HG02798 (cell line): Measurements from ENCODE around the gene WIPF1.
"Not testable (repeated sequence)": the region's sequence is repeated elsewhere in the genome, so short reads cannot be mapped to it uniquely, and the experiment has no call there.

Source experiments
- ATAC-seq: cut with Tn5 transposase; IDR thresholded peaks from one replicate; pipeline ENCODE4 v1.9.1; 2021; ENCODE audit warnings: mild to moderate bottlenecking; ENCODE audit not compliant: unreplicated experiment, poor library complexity

WIPF1 gene

GRCh38 chr2:174548646-174549045 lies 49.0 kb downstream of the WIPF1 start:
- not testable (repeated sequence) for ATAC-seq

- not testable (repeated sequence) for ATAC-seq
Measured at GRCh38 chr2:174548021-174548420, 49.6 kb downstream of the WIPF1 start.

DNA sequence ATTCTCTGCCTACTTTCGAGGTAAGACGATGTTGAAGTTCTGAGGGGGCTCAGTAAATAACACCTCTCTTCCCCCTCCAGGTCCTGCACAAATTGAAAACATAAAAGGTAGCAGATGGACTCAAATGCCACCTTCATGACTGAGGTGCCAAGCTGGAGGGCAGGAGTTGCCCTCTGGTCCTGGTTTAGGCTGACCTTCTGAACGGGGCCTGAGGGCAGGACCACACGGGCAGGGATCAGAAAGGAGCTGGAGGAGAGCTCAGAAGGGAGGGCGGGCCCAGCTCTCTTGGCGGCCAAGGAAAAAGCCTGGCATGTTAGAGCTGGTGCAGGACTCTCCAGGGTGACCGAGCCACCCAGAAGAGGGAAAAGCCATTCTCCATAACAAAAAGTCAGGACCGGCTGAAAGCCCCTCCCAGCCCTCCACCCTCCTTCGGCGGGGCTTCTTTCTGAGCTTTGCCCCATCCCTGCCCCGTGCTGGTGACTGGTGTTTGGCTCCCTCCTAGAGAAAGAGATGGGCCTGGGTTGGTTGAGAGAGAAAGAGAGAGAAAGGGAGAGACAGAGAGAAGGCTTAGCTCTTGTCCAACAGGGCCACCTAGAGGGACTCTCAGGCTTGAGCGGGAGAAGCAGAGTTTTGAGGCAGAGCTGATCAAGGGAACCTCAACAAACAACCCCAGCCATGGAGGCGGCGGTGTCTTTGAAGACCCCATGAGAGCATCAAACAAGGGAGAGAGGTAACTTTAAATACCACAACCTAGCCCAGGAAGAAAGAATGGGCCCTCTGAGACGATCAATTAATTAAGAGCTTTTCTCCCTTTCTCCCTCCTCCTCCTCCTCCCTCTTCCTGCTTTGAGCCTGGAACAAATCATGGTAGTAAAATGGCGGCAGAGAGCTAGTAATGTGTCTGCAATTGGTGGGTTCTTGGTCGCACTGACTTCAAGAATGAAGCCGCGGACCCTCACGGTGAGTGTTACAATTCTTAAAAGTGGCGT lies 50.8 kb downstream of the WIPF1 start:
- peak; percentile 64 for ATAC-seq

DNA sequence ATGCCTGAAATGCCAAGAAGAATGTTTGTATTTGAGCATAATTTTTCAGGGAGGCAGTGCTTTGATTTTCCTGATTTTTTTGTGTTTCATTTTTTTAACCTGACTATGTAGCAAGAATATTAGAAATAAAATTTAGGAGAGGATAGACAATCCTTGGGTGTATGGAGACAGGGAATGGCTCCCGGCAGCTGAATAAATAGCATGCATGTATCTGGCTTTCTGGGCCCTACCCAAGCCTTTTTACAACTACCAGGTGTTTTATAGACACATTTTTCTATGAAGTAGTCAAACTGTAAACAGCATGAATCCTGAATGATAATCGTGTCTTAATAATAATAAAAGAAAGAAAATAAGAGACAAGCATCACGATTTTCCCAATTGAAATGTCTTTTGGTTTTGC lies 52.4 kb downstream of the WIPF1 start:
- no peak for ATAC-seq

DNA sequence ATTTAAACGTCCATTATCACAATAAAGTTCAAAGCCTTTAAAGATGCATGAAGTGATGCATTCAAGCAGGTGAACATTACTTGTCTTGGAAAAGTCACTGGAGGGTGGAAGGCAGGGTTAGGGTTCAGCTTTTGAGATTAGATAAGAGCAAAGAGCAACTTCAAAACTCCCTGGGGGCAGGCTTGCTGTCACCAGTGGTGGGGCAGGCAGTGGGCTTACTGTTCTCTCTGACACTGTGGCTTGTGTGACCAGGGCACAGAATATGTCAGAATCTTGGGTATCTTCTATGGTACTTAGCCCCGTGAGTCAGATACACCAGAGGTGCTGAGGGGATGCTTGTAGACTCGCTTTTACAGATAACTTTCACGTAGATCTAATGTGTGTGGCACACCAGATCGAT lies 52.8 kb downstream of the WIPF1 start:
- no peak for ATAC-seq

DNA sequence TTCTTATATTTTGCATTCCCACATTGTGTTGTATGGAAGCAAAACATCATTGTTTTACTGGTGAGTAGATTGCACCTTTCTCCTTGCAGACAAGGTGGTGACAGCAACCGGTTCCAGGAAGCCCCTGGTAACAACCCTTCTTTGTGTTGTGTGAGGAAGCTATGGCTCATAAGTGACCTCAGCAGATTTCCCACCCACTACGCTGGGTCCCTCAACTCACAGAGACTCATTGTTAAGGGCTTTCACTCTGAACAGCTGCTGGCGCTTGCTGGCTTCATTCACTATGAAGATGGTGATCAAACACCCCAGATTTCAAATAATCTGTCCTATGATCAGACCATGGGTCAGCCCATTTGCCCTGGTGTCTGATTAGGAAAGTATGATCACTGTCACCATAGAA lies 53.4 kb downstream of the WIPF1 start:
- no peak for ATAC-seq

DNA sequence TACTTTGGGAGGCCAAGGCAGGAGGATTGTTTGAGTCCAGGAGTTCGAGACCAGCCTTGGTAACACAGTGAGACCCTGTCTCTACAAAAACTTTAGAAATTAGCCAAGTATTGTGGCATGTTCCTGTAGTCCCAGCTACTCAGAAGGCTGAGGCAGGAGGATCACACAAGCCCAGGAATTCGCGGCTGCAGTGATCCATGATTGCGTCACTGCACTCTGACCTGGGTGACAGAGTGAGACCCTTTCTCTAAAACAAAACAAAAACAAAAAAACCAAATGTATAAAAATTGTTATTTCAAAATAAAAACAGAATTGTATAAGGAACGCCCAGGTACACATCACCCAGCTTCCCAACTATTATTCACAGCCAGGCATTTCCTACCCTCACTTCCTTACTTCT lies 56.7 kb downstream of the WIPF1 start:
- ATAC-seq, result no peak

DNA sequence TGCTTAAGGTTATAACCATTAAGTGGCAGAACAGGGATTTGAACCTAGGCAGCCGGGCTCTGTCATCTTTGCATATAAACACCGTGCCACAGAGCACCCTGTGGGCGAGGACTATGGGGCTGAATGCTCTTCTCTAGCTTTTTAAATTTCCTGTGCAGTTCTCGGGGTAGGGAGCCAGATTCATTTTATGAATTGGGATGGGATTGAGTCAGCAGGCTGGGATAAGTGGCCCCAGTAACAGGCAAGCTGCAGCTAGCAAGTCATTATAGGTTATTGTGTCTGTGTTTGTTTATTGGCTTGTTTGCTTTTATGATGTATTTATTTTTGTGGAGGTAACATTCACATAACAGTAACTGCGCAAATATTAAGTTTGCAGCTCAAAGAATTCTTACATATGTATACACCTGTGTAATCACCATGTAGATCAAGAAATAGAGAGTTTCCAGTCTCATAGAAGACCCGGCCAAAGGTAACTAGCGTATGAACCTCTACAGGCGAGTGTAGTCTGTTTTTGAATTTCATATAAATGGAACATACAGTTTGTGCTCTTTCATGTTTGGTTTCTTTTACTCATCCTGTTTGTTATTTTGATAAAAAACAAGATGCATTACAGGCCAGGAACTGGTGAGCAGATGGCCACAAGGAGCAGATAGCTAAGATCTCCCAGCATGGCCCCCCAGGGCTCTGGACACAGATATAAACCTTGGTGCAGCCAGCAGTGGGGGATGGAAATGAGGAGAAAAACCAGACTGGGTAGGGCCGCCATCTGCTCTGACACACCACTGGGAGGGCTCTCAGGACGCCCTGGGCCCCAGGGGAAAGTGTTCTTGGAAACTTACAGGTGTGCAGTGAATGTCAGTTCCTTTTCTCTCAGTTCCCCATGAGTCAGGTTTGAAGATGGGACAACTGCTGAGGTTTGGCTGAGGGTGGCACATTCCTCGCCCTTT lies 61.6 kb downstream of the WIPF1 start:
- peak; percentile 69 for ATAC-seq

DNA sequence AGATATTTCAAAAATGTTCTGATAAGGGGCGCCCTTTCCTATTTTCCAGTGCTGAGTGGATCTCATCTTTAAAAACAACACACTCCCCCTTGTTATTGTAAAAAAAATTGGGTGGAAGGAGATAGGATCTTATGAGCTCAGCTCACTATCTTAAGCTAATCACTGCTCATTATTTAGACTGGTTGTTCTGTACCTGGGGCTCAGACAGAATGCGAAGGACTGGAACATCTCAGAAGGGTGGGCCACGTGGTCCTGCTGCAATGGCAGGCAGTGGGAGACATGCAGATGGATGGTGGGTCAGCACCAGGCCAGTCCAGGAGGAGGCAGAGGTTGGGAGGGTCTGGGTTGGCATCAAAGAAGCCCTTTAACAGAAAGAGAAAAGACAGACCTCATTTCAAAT lies 62.5 kb downstream of the WIPF1 start:
- no peak for ATAC-seq

DNA sequence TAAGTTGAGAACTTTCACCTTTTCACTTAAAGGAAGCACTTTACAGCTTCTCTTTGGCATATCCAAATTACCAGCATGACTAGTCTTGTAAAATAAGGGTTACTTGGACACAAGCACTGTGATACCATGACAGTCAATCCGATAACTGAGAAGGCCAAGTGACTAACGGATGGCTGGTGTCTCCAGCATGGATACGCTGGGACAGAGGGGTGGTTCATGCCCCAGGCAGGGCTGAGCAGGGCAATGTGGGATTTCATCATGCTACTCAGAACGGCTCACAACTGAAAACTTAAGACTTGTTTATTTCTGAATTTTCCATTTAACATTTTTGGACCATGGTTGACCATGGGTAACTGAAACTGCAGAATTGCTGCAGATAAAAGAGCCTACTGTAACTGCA lies 67.7 kb downstream of the WIPF1 start:
- ATAC-seq, result no peak

GRCh38 chr2:174527959-174528358 lies 69.6 kb downstream of the WIPF1 start:
- ATAC-seq, result no peak

GRCh38 chr2:174527101-174527721 lies 70.4 kb downstream of the WIPF1 start:
- ATAC-seq, result no peak

DNA sequence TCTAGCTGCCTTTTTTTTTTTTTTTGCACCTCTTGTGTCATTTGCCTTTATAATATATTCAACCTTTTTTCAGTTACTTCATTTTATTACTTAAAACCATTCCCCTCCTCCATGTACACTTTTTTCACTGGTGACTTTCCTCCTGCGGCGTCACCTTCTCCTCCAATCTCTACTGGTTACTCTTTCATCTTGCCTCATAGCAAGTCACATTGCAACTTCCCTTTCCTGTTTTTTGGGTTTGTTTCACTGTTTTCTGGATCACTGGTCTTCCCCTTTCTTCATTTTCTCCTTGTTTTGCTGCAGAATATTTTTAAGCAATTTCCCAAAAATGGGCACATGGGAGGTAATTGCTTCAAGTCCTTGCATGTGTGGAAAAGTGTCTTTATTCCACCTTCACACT lies 73.1 kb downstream of the WIPF1 start:
- ATAC-seq, result no peak

- ATAC-seq, result no peak
Measured at GRCh38 chr2:174522553-174522952, 75.1 kb downstream of the WIPF1 start.

GRCh38 chr2:174518395-174518794 lies 79.2 kb downstream of the WIPF1 start:
- no peak for ATAC-seq

DNA sequence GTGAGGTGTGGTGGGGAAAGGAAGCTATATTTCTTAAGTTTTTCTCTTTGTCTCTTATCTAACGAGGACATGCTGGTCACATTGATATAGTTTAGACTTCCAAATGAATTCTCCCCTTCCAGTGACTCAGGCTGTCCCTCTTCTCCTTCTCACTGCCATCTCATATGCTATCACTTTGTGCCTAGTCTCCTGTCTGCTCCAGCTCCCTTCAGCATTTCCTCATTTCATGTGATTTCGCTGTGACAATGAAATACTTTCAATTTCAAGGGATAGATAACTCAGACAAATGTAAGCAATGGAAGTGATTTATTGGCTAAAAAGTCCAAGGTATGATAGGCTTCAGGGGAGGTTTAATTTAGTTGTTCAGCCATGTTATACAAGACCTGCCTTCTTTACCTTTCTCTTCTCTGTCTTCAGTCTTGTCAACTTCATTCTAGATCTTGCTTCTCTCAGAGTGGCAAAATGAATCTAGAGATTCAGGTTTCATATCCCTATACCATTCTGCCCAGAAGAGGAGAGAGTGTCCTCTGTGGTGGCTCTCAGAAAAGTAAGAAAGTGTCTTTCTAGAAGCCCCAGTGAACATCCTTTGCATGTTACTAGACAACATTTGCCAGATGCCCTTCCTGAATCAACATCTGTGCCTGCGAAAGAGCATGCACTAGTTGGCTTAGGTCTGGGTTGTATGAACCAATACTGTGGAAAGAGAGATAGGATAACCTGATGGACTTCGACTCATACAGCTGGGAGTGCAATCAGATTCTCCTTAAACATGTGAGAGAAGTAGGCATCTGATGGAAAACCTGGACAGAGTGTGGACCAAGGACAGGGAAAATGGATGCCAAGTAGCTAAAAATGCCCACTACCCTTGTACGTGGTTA lies 80.9 kb downstream of the WIPF1 start:
- peak; percentile 57 for ATAC-seq

GRCh38 chr2:174512345-174512744 lies 85.3 kb downstream of the WIPF1 start:
- ATAC-seq, result no peak

DNA sequence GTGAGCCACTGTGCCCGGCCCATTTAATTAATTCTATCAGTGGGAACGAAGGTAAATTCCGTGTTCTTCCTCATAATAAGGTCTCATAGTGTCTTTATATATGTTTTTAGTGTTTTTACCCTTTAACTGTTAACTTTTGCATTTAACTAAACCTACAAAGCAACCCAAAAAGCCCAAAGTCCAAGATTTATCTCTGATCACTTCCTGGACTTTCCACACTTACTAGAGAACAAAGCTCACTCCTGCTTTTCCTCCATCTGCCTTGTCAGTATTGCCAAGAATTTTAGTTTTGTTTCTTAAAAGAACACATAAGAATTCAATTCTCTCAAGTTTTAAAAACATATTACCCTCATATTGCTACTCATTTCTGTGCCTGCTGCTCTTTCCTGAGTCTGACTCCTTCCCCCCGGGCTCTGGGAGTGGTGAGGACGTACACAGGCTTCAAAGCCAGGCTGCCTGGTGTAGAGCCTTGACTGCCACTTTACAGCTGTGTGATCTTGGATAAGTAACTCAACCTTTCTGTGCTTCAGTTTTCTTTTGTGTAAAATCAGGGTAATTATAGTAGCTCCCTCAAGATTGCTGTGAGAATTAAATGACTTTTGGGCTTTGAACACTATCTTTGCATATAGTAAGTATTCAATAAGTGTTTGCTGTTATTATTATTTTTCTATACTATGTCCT lies 85.9 kb downstream of the WIPF1 start:
- no peak for ATAC-seq

- no peak for ATAC-seq
Measured at GRCh38 chr2:174510583-174511189, 86.9 kb downstream of the WIPF1 start.
